Sciatic nerve (tissue), 2 donors: Measurements from ENCODE around the gene FGF18. TPM values are rescaled to one million over a fixed set of nuclear protein-coding genes. Genes with fewer than 3 reads are reported as not detected.
"Not testable (repeated sequence)": the region's sequence is repeated elsewhere in the genome, so short reads cannot be mapped to it uniquely, and the experiment has no call there.

ENCODE experiments used
- ATAC-seq: fragments of 200-7000 bp; cut with Tn5 transposase; one replicate; pipeline ENCODE4 v1.9.1; 2020; ENCODE audit warnings: mild to moderate bottlenecking, moderate library complexity
- DNase-seq: peaks from one replicate; pipeline ENCODE4 v3.0.0-alpha.2; 2020; ENCODE audit warnings: low spot score
- intact Hi-C: fragments of 100-400 bp; cut with DNase I; formaldehyde crosslinking; loops from one replicate; pipeline ENCODE4 v1.14.2; 2022
- total RNA-seq: library from RNA; stranded (reverse); fragmentation: NEBNext Ultra II Directional; extraction: Animal tissue kit (Norgen Biotek cat#: 25700); gene quantifications from one replicate; pipeline ENCODE4 v1.2.1, GENCODE V29; 2021
- donor health status: DM: no; HTN: no; CAD: no.
- donor health status: DM: no; HTN: no; CAD: no.

The FGF18 gene
- total RNA-seq, 1 donor from 2014 or later, result 15.8 TPM

DNA sequence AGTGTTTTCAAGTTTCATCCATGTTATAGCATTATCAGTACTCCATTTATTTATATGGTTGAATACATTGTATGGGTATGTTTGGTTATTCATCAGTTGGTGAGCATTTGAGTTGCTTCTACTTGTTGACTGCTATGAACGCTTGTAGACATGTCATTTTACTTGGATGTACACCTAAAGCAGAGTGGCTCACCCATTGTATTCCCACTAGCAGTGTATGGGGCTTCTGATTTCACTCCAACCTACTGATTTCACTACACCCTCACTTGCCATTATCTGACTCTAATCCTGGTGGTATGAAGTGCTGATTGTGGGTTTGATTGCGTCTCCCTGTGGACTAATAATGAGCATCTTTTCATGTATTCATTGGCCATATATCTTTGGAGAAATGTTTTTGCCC lies 22.3 kb upstream of the FGF18 start:
- no peak for DNase-seq
- no peak for ATAC-seq
- intact Hi-C loops, result no loop called here

DNA sequence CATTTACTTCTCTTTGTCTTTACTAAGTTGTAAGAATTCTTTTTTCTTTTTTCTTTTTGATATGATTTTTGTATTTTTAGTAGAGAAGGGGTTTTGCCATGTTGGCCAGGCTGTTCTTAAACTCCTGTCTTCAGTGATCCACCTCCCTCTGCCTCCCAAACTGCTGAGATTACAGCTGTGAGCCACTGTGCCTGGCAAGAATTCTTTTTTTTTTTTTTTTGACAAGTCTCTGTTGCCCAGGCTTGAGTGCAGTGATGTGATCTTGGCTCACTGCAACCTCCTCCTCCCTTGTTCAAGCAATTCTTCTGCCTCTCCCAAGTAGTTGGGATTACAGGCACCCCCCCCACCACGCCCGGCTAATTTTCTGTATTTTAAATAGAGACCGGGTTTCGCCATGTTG lies 21.8 kb upstream of the FGF18 start:
- ATAC-seq (no peak), DNase-seq (no peak)
- intact Hi-C loops, result no loop called here

DNA sequence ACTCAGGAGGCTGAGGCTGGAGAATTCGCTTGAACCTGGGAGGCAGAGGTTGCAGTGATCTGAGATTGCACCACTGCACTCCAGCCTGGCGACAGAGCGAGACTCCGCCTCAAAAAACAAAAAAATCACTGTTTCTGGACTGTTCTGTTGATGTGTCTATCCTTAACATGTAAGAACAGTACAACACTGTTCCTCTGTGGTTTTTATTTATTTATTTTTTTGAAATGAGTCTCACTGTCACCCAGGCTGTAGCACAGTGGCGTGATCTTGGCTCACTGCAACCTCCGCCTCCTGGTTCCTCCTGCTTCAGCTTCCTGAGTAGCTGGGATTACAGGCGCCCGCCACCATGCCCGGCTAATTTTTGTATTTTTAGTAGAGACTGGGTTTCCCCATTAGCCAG lies 20.8 kb upstream of the FGF18 start:
- DNase-seq, intact Hi-C loops, ATAC-seq: not testable (repeated sequence)

DNA sequence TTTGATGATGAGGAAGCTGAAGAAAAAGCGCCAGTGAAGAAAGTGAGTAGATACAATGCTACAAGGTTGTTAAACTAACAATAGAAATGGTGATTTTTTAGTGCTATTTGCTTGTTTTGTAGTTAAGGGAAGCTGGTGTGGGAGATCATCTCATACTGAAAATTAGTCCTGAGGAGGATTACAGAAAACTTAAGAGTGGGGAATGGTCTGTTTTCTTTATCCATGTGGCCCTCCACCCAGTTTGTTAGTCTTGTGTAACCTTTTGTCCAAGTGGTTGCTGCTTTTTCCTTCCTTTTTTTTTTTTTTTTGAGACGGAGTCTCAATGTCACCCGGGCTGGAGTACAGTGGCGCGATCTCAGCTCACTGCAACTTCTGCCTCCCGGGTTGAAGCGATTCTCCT lies 19.3 kb upstream of the FGF18 start:
- intact Hi-C loops, result no loop called here
- no peak for DNase-seq

DNA sequence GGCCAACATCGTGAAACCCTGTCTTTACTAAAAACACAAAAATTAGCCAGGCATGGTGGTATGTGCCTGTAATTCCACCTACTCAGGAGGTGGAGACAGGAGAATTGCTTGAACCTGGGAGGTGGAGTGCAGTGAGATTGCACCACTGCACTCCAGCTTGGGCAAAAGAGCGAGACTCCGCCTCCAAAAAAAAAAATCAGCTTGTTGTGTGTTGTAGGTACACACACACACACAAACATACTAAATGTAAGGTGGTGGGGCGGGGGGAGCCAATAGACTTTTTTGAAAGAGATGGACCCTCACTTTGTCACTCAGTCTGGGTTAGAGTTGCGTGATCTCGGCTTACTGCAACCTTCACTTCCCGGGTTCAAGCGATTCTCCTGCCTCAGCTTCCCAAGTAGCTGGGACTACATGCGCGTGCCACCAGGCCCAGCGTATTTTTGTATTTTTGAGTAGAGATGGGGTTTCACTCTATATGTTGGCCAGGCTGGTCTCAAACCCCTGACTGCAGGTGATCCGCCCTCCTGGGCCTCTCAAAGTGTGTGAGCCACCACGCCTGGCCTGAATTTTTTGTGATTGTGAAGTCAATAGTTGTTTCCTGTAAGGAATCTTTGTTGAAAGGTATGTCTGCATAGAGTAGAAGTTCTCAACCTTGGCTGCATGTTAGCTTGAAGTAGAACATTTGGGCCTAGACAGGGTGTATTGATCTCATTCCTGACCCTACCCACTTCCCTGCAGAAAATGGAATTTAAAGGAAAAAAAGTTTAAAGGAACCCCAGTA lies 18.1 kb upstream of the FGF18 start:
- intact Hi-C loops, result no loop called here
- no peak for ATAC-seq

More for the DNA sequence above, 19.3 kb upstream of the FGF18 start:
- ATAC-seq, result no peak

DNA sequence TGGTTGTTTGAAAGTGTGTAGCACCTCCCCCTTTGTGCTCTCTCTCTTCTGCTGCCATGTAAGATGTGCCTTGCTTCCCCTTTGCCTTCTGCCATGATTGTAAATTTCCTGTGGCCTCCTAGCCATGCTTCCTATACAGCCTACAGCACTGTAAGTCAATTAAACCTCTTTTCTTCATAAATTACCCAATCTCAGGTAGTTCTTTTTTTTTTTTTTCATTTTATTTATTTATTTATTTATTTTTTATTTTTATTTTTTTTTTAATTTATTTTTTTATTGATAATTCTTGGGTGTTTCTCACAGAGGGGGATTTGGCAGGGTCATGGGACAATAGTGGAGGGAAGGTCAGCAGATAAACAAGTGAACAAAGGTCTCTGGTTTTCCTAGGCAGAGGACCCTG lies 16.7 kb upstream of the FGF18 start:
- intact Hi-C loops, ATAC-seq, DNase-seq: not testable (repeated sequence)

More for the DNA sequence above, 18.1 kb upstream of the FGF18 start:
- no peak for DNase-seq

DNA sequence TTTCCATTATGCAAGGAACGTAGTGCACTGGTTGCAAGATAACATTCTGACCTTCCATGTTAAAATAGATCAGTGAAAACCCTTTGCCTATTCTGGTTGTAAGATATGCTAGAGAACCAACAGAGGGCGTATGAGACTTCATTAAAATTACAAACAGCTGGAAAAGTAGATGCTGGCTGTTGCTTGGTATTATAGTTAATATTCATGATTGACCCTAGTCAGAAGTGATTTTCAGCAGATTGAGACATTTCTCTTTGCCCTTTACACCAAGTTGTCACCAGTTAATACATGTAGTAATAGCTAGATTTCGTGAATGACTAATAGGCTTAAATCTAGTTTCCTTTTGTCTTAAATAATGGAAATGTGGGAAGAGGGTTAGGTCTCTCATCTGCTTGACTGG lies 13.8 kb upstream of the FGF18 start:
- DNase-seq, result no peak
- ATAC-seq, result no peak
- intact Hi-C loops, result no loop called here

DNA sequence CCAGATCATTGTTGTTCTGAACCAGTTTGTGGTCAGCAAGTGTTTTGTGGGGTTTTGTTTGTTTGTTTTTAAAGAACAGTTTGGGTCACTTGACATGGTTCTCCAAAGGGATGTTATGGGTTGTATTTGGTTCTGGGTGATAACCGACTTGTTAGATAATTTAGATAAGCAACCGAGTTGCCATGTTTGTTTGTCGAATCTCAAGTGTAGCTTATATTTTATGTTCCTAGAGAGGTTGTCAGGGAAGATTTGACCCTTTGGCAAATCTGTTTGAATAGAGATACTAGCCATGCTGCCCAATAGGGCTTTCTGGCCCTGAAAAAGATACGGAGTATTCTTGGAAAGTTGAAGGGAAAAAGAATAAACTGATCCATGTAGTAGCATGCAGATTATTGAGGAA lies 12.2 kb upstream of the FGF18 start:
- ATAC-seq (no peak), DNase-seq (no peak)
- intact Hi-C loops, result no loop called here

DNA sequence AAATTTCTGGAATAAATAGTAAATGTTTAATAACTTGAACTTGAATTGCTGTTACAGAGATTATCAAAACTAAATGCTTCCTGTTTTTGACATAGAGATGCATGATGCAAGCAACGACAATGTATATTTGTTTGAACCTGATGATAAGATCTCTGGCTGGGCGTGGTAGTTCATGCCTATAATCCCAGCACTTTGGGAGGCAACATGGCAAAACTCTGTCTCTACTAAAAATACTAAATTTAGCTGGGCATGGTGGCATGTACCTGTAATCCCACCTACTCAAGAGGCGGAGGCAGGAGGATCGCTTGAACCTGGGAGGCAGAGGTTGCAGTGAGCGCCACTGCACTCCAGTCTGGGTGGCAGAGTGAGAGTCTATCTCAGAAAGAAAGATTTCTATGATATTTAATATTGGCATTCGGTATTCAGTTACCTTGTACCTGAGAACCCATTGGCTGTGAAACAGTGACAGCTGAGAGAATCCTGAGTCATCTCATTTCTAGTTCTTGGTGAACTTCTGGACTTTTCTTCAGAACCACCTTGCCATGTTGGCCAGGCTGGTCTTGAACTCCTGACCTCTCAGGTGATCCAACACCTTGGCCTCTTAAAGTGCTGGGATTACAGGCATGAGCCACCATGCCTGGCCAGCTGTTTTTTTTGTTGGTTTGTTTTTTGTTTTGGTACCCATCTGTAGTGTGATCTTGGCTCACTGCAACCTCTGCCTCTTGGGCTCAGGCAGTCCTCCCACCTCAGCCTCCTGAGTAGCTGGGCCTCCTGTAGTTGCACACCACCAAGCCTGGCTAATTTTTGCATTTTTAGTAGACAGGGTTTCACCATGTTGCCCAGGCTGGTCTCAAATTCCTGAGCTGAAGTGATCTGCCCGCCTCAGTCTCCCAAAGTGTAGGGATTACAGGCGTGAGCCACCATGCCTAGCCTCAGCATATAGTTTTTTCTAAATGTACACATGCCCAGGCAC lies 10.0 kb upstream of the FGF18 start:
- intact Hi-C loops, result loop anchor here (10.0 kb wide), 1 partner anchor 495 kb away; no protein-coding TSS in a partner anchor
- no peak for ATAC-seq
- no peak for DNase-seq

DNA sequence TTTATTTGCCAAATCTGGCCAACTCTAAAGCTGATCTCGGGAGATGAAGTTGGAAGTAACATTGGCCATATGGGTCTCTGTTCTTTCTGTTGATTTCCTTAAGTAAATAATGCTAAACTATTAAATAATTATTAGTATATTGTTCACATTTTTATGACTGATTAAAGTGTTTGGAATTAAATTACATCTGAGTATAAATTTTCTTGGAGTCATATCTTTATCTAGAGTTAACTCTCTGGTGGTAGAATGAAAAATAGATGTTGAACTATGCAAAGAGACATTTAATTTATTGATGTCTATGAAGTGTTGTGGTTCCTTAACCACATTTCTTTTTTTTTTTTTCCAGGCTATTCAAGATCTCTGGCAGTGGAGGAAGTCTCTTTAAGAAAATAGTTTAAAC lies 9.3 kb upstream of the FGF18 start:
- DNase-seq (no peak), ATAC-seq (no peak)
- intact Hi-C loops, result loop anchor here (10.0 kb wide), 1 partner anchor 495 kb away; no protein-coding TSS in a partner anchor

DNA sequence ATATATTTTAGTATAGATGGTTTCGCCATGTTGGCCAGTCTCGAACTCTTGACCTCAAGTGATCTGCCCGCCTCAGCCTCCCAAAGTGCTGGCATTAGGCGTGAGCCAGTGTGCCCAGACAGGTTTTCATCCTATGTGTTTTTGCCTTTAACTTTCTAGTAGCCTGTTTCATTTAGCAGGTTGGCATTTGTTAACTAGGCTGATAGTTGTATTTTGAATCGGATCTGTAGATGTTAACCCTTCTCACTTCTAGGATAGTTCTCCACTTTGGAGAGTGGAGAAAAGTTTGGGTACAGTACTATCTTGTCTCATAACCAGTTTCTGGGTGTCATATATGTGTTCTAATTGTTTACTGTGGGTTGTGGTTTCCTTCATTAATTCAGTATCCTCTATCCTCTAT lies 7.3 kb upstream of the FGF18 start:
- intact Hi-C loops, result loop anchor here (10.0 kb wide), 1 partner anchor 493 kb away; no protein-coding TSS in a partner anchor
- ATAC-seq (no peak), DNase-seq (no peak)

DNA sequence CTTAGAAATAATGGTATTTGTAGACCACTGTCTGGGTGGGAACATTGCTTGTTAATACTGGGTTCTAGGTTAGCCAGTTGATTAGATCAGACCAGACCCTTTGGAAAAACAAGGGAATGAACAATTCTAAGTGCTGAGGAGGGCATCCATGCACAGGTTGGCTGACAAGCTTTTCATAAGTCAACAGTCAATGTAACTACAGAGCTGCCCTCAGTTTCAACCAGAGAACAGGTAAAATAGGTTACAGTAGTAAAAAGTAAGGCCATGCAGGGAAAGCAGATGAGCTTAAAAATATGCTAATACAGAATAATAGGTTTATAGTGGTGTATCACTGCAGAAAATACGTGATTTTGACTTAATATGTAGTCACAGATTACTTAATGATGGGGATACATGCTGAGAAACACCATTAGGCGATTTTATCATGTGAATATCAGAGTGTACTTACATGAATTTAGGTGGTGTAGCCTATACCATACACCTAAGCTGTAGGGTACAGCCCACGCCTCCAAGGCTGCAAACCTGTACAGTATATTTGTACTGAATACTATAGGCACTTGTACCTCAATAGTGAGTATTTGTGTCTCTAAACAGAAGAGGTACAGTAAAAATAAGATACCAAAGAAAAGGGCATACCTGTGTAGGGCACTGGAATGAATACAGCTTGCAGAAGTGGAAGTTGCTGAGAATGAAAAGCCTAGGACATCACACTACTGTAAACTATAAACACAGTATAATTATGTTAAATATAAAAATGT lies 6.1 kb upstream of the FGF18 start:
- intact Hi-C loops, result loop anchor here (10.0 kb wide), 1 partner anchor 491 kb away; no protein-coding TSS in a partner anchor
- DNase-seq (no peak), ATAC-seq (no peak)

DNA sequence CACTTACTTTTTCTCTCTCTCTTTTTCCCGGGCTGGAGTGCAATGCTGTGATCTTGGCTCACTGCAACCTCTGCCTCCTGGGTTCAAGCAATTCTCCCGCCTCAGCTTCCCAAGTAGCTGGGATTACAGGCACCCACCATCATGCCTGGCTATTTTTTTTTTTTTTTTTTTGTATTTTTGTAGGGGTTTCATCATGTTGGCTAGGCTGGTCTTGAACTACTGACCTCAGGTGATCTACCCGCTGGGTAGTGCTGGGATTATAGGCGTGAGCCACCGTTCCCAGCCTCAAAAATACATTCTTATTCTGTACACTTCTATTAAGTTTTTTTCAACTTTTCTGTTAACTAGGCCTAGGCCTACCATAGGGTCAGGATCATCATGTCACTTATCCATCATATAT lies 5.5 kb upstream of the FGF18 start:
- ATAC-seq, DNase-seq: not testable (repeated sequence)
- intact Hi-C loops, result loop anchor here (10.0 kb wide), 1 partner anchor 491 kb away; no protein-coding TSS in a partner anchor

DNA sequence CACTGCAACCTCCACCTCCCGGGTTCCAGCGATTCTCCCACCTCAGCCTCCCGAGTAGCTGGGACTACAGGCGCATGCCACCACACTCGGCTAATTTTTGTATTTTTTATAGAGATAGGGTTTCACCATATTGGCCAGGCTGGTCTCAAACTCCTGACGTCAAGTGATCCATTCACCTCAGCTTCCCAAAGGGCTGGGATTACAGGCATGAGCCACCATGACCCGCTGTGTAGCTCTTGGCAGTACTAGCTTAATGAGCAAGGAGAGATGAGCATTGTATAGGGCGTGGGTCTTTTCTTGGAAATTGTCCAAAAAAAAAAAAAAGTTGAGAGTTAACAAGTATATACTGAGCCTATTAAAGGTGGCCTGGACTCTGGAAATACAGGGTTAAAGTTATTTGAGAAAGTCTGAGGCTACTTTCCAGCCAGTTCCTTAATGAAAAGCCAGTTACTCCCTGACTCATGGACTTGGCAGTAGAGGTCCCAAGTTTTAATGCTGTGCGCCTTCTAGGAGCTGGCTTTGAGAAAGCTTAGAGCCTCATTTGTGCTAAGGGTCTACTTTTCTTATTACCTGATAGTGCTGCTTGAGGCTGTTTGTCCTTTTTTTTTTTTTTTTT lies 4.2 kb upstream of the FGF18 start:
- intact Hi-C loops, result loop anchor here (10.0 kb wide), 1 partner anchor 490 kb away; no protein-coding TSS in a partner anchor
- DNase-seq, result no peak
- ATAC-seq, result no peak

DNA sequence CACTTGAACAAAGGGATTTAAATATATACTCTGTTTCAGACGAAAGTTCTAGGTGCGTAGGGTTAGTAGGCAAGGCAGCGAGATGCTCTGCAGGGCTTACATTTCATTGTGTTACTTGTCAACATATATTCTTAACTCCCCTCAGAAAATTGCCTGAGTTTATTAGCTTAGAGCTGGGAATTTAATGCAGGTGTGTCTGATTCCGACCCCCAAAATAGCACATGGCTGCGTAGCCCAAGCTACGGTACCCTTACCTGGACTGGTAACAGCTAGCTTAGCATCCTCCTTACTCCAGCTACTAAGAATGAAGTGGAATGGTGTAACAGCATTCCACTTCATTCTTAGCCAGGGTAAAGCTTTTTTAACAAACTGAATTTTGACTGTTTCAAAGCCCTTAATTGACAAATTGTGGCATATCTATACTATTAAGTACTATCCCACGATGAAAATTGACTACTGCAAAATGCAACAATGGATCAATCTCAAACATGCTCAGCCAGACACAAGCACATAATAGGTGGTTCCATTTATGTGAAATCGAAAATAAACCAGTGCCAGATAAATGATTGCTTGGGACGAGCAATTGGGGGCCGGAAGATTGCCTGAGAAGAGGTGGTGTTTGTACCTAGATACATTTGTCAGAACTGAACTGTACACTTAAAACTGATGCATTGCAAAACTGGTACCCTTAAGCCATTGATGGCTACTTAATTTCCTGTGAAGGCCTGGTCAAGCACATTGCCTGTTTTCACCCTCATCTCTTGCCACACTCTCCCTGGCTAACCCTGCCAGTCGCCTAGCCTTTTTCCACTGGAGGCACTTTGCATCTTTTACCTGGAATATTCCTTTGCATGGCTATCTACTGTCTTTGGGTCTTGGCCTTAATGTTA lies 3.0 kb upstream of the FGF18 start:
- no peak for DNase-seq
- no peak for ATAC-seq
- intact Hi-C loops, result loop anchor here (10.0 kb wide), 1 partner anchor 488 kb away; no protein-coding TSS in a partner anchor

DNA sequence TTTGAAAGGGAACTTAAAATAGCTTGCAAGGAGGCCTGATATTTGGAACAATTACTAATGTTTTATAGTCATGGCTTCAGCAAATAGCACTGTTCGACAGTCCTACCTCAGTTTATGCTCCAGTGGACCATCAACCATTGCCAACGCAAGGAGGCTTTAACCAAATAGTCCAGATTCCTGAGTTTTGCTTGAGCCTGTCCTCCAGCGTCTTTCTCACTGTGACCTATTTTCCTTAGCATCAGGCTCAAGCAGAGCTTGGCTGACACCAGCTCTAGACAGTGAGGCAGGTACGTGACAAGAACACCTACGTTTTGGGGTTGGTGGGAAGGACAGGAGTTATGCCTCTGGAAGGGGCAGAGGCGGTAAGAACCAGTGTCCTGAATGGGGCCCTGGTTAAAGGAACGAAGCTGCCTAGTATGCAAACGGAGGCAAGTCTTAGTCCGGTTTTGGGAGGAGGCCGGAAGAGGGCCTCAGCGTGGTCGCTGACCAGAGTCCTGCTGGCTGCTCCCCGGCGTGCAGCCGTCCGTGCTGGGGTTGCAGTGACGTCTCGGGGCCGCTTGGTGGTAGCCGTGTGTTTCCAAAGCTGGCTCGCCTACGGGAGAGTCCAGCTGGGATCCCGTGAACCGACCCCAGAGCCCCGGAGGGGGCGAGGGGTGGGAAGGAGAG lies 998 bp upstream of the FGF18 start:
- DNase-seq (peak; percentile 88), ATAC-seq (peak; percentile 93)
- intact Hi-C loops, result loop anchor here (10.0 kb wide), 1 partner anchor 486 kb away; no protein-coding TSS in a partner anchor
